Activated B cell treated with CpG ODN at 0.5 μM for 24 hours (primary cell): ENCODE results near the gene DNAJB1. TPM values are rescaled to one million over a fixed set of nuclear protein-coding genes. Genes with fewer than 3 reads are reported as not detected.

Experiments
- ATAC-seq: fragments of 200-7000 bp; cut with Tn5 transposase; one replicate; pipeline ENCODE4 v1.10.0; 2021; ENCODE audit warnings: low read depth, mild to moderate bottlenecking, moderate library complexity
- CTCF ChIA-PET: fragments of 350-600 bp; sonication (Branson Sonifier 250); formaldehyde crosslinking; loops from one replicate; lab custom pipeline; 2021; ENCODE audit warnings: antibody characterized with exemption; lab: Charles Lee
- POLR2A ChIA-PET: fragments of 350-600 bp; sonication (Branson Sonifier 250); formaldehyde crosslinking; loops from one replicate; lab custom pipeline; 2021; ENCODE audit warnings: antibody characterized with exemption; lab: Charles Lee
- DNase-seq: peaks from one replicate; pipeline ENCODE4 v3.0.0; 2022
- H3K27ac Mint-ChIP-seq: one replicate; pipeline ENCODE4 v1.8.0; 2020; ENCODE audit warnings: mixed read lengths
- H3K27me3 Mint-ChIP-seq: one replicate; pipeline ENCODE4 v1.8.0; 2021; ENCODE audit warnings: mixed read lengths
- H3K36me3 Mint-ChIP-seq: one replicate; pipeline ENCODE4 v1.8.0; 2021; ENCODE audit warnings: low read depth, mixed read lengths
- H3K4me1 Mint-ChIP-seq: one replicate; pipeline ENCODE4 v1.8.0; 2021; ENCODE audit warnings: mixed read lengths
- H3K4me3 Mint-ChIP-seq: one replicate; pipeline ENCODE4 v1.8.0; 2020; ENCODE audit warnings: mild to moderate bottlenecking, mixed read lengths
- H3K9me3 Mint-ChIP-seq: one replicate; pipeline ENCODE4 v1.8.0; 2020; ENCODE audit warnings: mixed read lengths
- intact Hi-C: fragments of 100-400 bp; cut with micrococcal nuclease; formaldehyde crosslinking; loops from one replicate; pipeline ENCODE4 v1.15.1; 2024
- total RNA-seq: library from RNA; stranded (reverse); gene quantifications from 2 replicates; pipeline ENCODE4 v1.2.3, GENCODE V29; 2022
- TF ChIP-seq, protein P1 (sequence below): fragments of 200-600 bp; IDR thresholded peaks from one replicate; pipeline ENCODE4 v1.8.0; 2022; ENCODE audit warnings: antibody characterized with exemption, mild to moderate bottlenecking

DNAJB1 gene
- total RNA-seq, 1 donor from 2014 or later, result 56.1 TPM

DNA sequence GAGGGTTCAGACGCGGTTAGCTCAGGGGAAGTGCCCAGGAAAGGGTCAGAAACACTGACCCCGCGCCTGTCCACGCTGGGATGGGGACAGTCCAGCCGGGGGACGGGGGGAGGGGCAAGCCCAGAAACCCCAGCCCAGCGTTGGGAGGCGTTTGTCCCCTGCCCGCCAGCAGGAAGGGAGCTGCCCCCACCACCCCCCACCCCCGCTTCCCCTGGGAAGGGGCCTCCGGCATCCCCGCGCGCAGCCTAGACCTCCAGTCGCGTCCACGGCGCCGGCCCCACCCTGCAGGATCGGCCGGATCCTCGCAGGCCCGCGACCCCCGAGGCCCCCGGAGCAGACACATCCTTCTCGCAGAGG is 22.5 kb downstream of the DNAJB1 start:
- ATAC-seq (no peak), DNase-seq (no peak)
- ChIA-PET CTCF (no interaction called here), POLR2A (interaction anchor here (1.7 to 3.2 kb wide), 2 partner anchors 17 to 22 kb away, joined by 5 to 24 read pairs; partner anchors contain the start of gene DNAJB1)
- TF ChIP-seq, protein P1, sequence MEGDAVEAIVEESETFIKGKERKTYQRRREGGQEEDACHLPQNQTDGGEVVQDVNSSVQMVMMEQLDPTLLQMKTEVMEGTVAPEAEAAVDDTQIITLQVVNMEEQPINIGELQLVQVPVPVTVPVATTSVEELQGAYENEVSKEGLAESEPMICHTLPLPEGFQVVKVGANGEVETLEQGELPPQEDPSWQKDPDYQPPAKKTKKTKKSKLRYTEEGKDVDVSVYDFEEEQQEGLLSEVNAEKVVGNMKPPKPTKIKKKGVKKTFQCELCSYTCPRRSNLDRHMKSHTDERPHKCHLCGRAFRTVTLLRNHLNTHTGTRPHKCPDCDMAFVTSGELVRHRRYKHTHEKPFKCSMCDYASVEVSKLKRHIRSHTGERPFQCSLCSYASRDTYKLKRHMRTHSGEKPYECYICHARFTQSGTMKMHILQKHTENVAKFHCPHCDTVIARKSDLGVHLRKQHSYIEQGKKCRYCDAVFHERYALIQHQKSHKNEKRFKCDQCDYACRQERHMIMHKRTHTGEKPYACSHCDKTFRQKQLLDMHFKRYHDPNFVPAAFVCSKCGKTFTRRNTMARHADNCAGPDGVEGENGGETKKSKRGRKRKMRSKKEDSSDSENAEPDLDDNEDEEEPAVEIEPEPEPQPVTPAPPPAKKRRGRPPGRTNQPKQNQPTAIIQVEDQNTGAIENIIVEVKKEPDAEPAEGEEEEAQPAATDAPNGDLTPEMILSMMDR, result no peak
- peak overlapping the region; percentile 82 for H3K4me3 Mint-ChIP-seq
- H3K36me3 Mint-ChIP-seq, result peaks cover 3% of the 10 kb centered on the region
- H3K4me1 Mint-ChIP-seq, result peaks cover 17% of the 10 kb centered on the region
- no peaks in the 10 kb centered on the region for H3K9me3 Mint-ChIP-seq
- no peaks in the 10 kb centered on the region for H3K27me3 Mint-ChIP-seq
- intact Hi-C loops, result loop anchor here (2.0 kb wide), 1 partner anchor 23 kb away; the partner anchor contains the start of gene DNAJB1
- peak overlapping the region; percentile 42 for H3K27ac Mint-ChIP-seq

DNA sequence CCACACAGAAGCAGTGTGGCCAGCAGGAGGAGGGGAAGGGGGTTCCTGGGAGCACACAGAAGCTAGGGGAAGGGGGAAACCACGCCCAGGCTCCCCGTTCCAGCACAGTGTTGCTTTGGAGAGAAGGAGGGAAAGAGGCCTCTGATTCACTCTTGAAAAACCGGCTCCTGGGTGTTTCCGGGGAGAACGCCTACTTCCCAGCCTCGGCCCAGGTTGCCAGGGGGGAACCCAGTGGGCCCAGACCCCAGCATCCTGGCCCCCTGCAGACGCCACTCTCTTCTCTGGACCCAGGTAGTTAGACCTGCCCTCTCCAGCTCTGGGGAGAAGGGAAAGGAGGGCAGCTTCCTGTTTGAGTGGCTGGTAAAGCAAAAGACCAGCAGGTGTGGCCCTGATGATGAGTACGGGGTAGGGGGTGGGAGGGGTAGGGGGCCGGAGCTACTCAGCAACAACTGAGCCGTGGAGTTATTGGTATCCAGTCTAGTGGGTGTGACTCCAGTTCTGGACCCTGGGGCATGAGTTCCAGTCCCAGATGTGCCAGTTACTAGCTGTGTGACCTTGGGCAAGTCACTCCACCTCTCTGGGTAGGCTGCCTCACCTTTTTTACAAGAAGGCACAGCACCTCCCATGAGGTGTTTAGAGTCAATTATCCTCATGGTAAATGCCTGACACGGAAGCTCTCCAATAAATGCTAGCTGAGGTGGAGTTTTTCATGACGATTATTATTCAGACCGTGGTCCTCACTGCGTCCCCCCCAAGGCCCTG is 23.1 kb downstream of the DNAJB1 start:
- H3K27ac Mint-ChIP-seq, result peak overlapping the region; percentile 42
- no peaks in the 10 kb centered on the region for H3K27me3 Mint-ChIP-seq
- TF ChIP-seq, protein P1, result no peak
- peak overlapping the region; percentile 82 for H3K4me3 Mint-ChIP-seq
- intact Hi-C loops, result no loop called here
- H3K9me3 Mint-ChIP-seq, result no peaks in the 10 kb centered on the region
- H3K36me3 Mint-ChIP-seq, result peaks cover 3% of the 10 kb centered on the region
- no peak for DNase-seq
- CTCF ChIA-PET, result no interaction called here
- no peak for ATAC-seq
- POLR2A ChIA-PET, result interaction anchor here (1.7 to 3.2 kb wide), 2 partner anchors 16 to 23 kb away, joined by 5 to 24 read pairs; partner anchors contain the start of gene DNAJB1
- peaks cover 17% of the 10 kb centered on the region for H3K4me1 Mint-ChIP-seq

DNA sequence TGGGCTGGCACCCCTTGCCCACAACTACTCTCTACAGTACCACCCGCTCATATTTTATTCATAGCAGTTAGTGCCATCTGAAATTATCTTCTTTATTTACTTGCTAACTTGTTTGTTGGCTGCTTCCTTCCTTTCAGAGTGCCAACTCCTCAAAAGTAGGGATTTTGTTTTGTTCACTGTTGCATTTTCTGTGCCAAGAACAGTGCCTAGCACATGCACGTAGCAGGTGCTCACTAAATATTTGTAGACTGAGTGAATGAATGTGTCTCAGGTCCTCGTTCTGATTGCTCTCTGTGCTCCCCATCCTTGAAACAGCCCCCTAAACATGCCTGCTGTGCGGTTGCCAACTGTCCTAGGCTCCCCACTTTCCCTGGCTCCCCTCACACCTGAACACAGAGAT is 23.8 kb downstream of the DNAJB1 start:
- TF ChIP-seq, protein P1, result no peak
- peak overlapping the region; percentile 16 for H3K27ac Mint-ChIP-seq
- peak overlapping the region; percentile 33 for H3K4me3 Mint-ChIP-seq
- H3K9me3 Mint-ChIP-seq, result no peaks in the 10 kb centered on the region
- intact Hi-C loops, result no loop called here
- no peaks in the 10 kb centered on the region for H3K27me3 Mint-ChIP-seq
- ATAC-seq (no peak), DNase-seq (no peak)
- ChIA-PET CTCF (no interaction called here), POLR2A (interaction anchor here (3.2 kb wide), 1 partner anchor 24 kb away, joined by 24 read pairs; the partner anchor contains the start of gene DNAJB1)
- H3K36me3 Mint-ChIP-seq, result peaks cover 8% of the 10 kb centered on the region
- peaks cover 17% of the 10 kb centered on the region for H3K4me1 Mint-ChIP-seq

DNA sequence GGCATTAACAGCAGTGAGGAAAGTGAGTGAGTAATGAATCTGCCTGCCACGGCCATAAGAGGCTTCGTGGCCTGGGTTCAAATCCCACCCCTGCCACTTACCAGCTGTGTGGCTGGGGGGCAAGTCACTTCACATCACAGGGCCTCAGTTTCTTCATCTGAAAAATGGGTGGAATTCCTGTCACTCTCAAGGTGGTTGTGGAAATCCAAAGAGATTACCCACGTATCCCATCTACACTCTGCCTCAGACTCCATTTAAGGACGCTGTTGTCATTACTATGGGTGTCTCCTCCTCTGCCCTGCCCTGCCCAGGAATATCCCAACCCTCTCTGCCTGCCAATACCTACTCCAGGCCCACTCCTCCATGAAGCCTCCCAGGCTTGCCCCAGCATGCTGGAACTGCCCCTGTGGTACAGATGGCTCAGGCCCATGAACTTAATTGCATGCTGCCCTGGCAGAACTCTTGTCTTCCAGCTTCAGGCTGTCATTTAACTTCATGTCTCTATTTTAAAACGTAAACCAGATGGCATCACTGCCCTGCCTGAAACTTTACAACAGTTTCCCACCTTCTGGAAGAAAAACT is 25.4 kb downstream of the DNAJB1 start:
- DNase-seq (no peak), ATAC-seq (no peak)
- H3K27ac Mint-ChIP-seq, result no peak overlapping the region
- H3K36me3 Mint-ChIP-seq, result peaks cover 12% of the 10 kb centered on the region
- TF ChIP-seq, protein P1, result no peak
- CTCF ChIA-PET, result no interaction called here
- POLR2A ChIA-PET, result no interaction called here
- intact Hi-C loops, result no loop called here
- no peak overlapping the region for H3K4me3 Mint-ChIP-seq
- no peaks in the 10 kb centered on the region for H3K9me3 Mint-ChIP-seq
- H3K27me3 Mint-ChIP-seq, result no peaks in the 10 kb centered on the region
- peaks cover 17% of the 10 kb centered on the region for H3K4me1 Mint-ChIP-seq
